GM12878 (cell line): ENCODE measurements around the gene NDUFC2. TPM values are rescaled to one million over a fixed set of nuclear protein-coding genes. Genes with fewer than 3 reads are reported as not detected.

Source experiments
- ATAC-seq: fragments of 200-7000 bp; cut with Tn5 transposase; 3 replicates; pipeline ENCODE4 v1.9.1; 2020; ENCODE audit warnings: mild to moderate bottlenecking, moderate library complexity
- BruUV-seq: library from RNA; stranded (reverse); fragments of 400-500 nt; replicated peaks from 2 replicates; lab custom pipeline; 2021; lab: Mats Ljungman, UMichigan
- CTCF ChIA-PET: fragments of 300-600 bp; sonication (Branson Sonifier 250); formaldehyde crosslinking; extraction: SDS; loops from one replicate; lab custom pipeline; 2021; ENCODE audit warnings: inconsistent platforms; lab: Yijun Ruan, JAX
- POLR2A ChIA-PET: fragments of 350-600 bp; formaldehyde crosslinking; extraction: SDS; loops from one replicate; lab custom pipeline; 2021; ENCODE audit warnings: inconsistent platforms; lab: Charles Lee
- RAD21 ChIA-PET: fragments of 300-600 bp; sonication (Branson Sonifier 250); formaldehyde crosslinking; loops from one replicate; lab custom pipeline; 2023; ENCODE audit warnings: antibody characterized with exemption; ENCODE audit not compliant: unreplicated experiment; lab: Charles Lee
- SMC1A ChIA-PET: fragments of 300-600 bp; sonication (Branson Sonifier 250); formaldehyde crosslinking; loops from one replicate; lab custom pipeline; 2023; ENCODE audit not compliant: unreplicated experiment, uncharacterized antibody; lab: Charles Lee
- DNase-seq: peaks from one replicate; pipeline ENCODE4 v3.0.0-alpha.2; 2011; ENCODE audit warnings: low read depth, low spot score
- FAIRE-seq: peaks from 3 replicates; lab custom pipeline; 2011; peaks lifted over from hg19 to GRCh38; lab: Jason Lieb, UNC
- H2AFZ ChIP-seq: 2 replicates; pipeline ENCODE4 v1.6.0; 2011; ENCODE audit warnings: low read depth, low read length, control low read depth; ENCODE audit not compliant: control insufficient read depth
- H3K27ac ChIP-seq: 2 replicates; pipeline ENCODE4 v1.5.1; 2011; ENCODE audit warnings: control low read depth; ENCODE audit not compliant: control insufficient read depth, insufficient read depth
- H3K27me3 ChIP-seq, 2 experiments: replicated peaks in 1 of 2; 2 replicates each; pipeline versions ENCODE4 v1.6.0 to v1.6.1; 2011; ENCODE audit warnings: low read length in 1 of 2; ENCODE audit not compliant: control insufficient read depth in 2 of 2, insufficient read depth in 2 of 2
- H3K36me3 ChIP-seq, 2 experiments: 2 replicates each; pipeline ENCODE4 v1.5.1; 2011; ENCODE audit warnings: low read length in 1 of 2; ENCODE audit not compliant: control insufficient read depth in 2 of 2, insufficient read depth in 2 of 2
- H3K4me1 ChIP-seq: 2 replicates; pipeline ENCODE4 v1.6.1; 2011; ENCODE audit warnings: mild to moderate bottlenecking, low read length, moderate library complexity, mixed read lengths; ENCODE audit not compliant: control insufficient read depth, insufficient read depth
- H3K4me2 ChIP-seq: 2 replicates; pipeline ENCODE4 v1.6.0; 2011; ENCODE audit warnings: control low read depth; ENCODE audit not compliant: control insufficient read depth, insufficient read depth
- H3K4me3 ChIP-seq: fragments of 200-600 bp; sonication (generic); 2 replicates; pipeline ENCODE4 v1.5.1; 2016
- H3K79me2 ChIP-seq: 2 replicates; pipeline ENCODE4 v1.6.0; 2011; ENCODE audit warnings: low read length; ENCODE audit not compliant: control insufficient read depth, insufficient read depth
- H3K9ac ChIP-seq: 2 replicates; pipeline ENCODE4 v1.8.0; 2011; ENCODE audit warnings: low read length, control low read depth, mixed read lengths; ENCODE audit not compliant: control insufficient read depth, insufficient read depth
- H3K9me3 ChIP-seq: replicated peaks from 3 replicates; pipeline ENCODE4 v1.5.1; 2011; ENCODE audit warnings: mild to moderate bottlenecking, low read length; ENCODE audit not compliant: control insufficient read depth, insufficient read depth
- H4K20me1 ChIP-seq: 2 replicates; pipeline ENCODE4 v1.6.0; 2011; ENCODE audit not compliant: control insufficient read depth, insufficient read depth
- BACH1 ChIP-seq: fragments of 450-650 bp; IDR thresholded peaks from 2 replicates; pipeline ENCODE4 v1.6.1; 2017; ENCODE audit warnings: mild to moderate bottlenecking, borderline replicate concordance
- CEBPB ChIP-seq, 2 experiments: fragments of 150-350 bp in 1 of 2; IDR thresholded peaks; 2 replicates each; pipeline ENCODE4 v1.6.1; 2012 to 2014; ENCODE audit warnings: low read depth in 2 of 2, low read length in 2 of 2, borderline replicate concordance in 1 of 2, inconsistent platforms in 1 of 2
- E2F8 ChIP-seq: fragments of 450-650 bp; IDR thresholded peaks from 2 replicates; pipeline ENCODE4 v1.6.1; 2018; ENCODE audit warnings: mild to moderate bottlenecking, low read depth, moderate library complexity; ENCODE audit not compliant: partially characterized antibody
- EP300 ChIP-seq, 2 experiments: fragments of 150-350 bp in 1 of 2; IDR thresholded peaks; 2 replicates each; pipeline ENCODE4 v1.6.1; 2011 to 2012; ENCODE audit warnings: low read depth in 2 of 2, low read length in 2 of 2, borderline replicate concordance in 1 of 2, improper control_type of control experiment in 1 of 2, inconsistent platforms in 1 of 2; ENCODE audit not compliant: control insufficient read depth in 1 of 2
- HCFC1 ChIP-seq: fragments of 150-350 bp; IDR thresholded peaks from 2 replicates; pipeline ENCODE4 v1.6.1; 2014; ENCODE audit warnings: low read length
- KAT2A ChIP-seq: conservative IDR thresholded peaks from 2 replicates; pipeline ENCODE4 v1.6.1; 2011; ENCODE audit warnings: low read depth, low read length; ENCODE audit not compliant: control insufficient read depth
- MTA3 ChIP-seq: IDR thresholded peaks from 2 replicates; pipeline ENCODE4 v1.6.1; 2012; ENCODE audit warnings: low read length, inconsistent platforms, borderline replicate concordance
- NFIC ChIP-seq: IDR thresholded peaks from 2 replicates; pipeline ENCODE4 v1.6.1; 2012; ENCODE audit warnings: low read depth, mild to moderate bottlenecking, inconsistent platforms, low read length, moderate library complexity
- NFXL1 ChIP-seq: fragments of 450-650 bp; IDR thresholded peaks from 2 replicates; pipeline ENCODE4 v1.6.1; 2017; ENCODE audit warnings: antibody characterized with exemption, mild to moderate bottlenecking, borderline replicate concordance
- NRF1 ChIP-seq: conservative IDR thresholded peaks from 2 replicates; pipeline ENCODE4 v1.6.1; 2011; ENCODE audit warnings: mild to moderate bottlenecking, low read depth, low read length, improper control_type of control experiment
- SKIL ChIP-seq: fragments of 450-650 bp; IDR thresholded peaks from 2 replicates; pipeline ENCODE4 v1.6.1; 2017; ENCODE audit warnings: mild to moderate bottlenecking, low read depth, inconsistent platforms; ENCODE audit not compliant: poor library complexity, severe bottlenecking
- SPI1 ChIP-seq: IDR thresholded peaks from 2 replicates; pipeline ENCODE4 v1.6.1; 2011; ENCODE audit warnings: low read depth, mild to moderate bottlenecking, low read length, moderate library complexity, borderline replicate concordance; ENCODE audit not compliant: insufficient read depth
- TARDBP ChIP-seq: IDR thresholded peaks from 2 replicates; pipeline ENCODE4 v1.6.1; 2016; ENCODE audit warnings: borderline replicate concordance
- ZBTB40 ChIP-seq: fragments of 450-650 bp; IDR thresholded peaks from 2 replicates; pipeline ENCODE4 v1.6.1; 2016; ENCODE audit warnings: mild to moderate bottlenecking, moderate library complexity, borderline replicate concordance
- ZNF622 ChIP-seq: fragments of 450-650 bp; IDR thresholded peaks from 2 replicates; pipeline ENCODE4 v1.6.1; 2017; ENCODE audit warnings: mild to moderate bottlenecking, inconsistent platforms
- in situ Hi-C: fragments of 300-500 bp; cut with MboI; formaldehyde crosslinking; loops from 9 replicates; pipeline ENCODE4 v1.14.3; 2018; ENCODE audit warnings: mixed read lengths
- intact Hi-C: fragments of 100-400 bp; cut with micrococcal nuclease; formaldehyde crosslinking; loops from one replicate; pipeline ENCODE4 v1.14.2; 2022; ENCODE audit not compliant: unreplicated experiment
- polyA plus RNA-seq, 11 experiments: library from polyadenylated mRNA; depleted of rRNA in 4 of 11; unstranded in 6 of 11; stranded (reverse) in 5 of 11; fragments of >200 nt; fragmentation: Nextera tagmentation in 4 of 11; fragmentation: Illumina TruSeq in 1 of 11; extraction: Ambion mirVana in 4 of 11; extraction: Trizol in 1 of 11; gene quantifications; 1 replicate in 1 of 11; 2 replicates in 10 of 11; pipeline versions ENCODE4 v1.2.1 to v1.2.3, GENCODE V29; 2011 to 2016; ENCODE audit warnings: inconsistent platforms in 2 of 11, missing spikeins in 2 of 11, low read depth in 1 of 11
- total RNA-seq, 4 experiments: library from RNA; depleted of rRNA in 3 of 4; stranded (reverse); fragments of >200 nt in 3 of 4; fragmentation: Illumina TruSeq in 1 of 4; extraction: Trizol in 1 of 4; gene quantifications; 2 replicates each; pipeline versions ENCODE4 v1.2.1 to v1.2.3, GENCODE V29; 2013 to 2021

The NDUFC2 gene
- total and polyA plus RNA-seq, 10 of the 15 experiments (the other 5 are each of a cell fraction or from before 2014, with no cell fraction given) = 103 to 529 (median 192) TPM

GRCh38 chr11:78032090-78032489, 47.6 kb downstream of the NDUFC2 start:
- FAIRE-seq = no peak
- Histone ChIP-seq H3K36me3 (no peaks in the 10 kb centered on the region), H3K4me3 (no peak overlapping the region), H2AFZ (peak overlapping the region; percentile 79), H3K27me3 (no peaks in the 10 kb centered on the region), H3K79me2 (no peaks in the 10 kb centered on the region), H3K4me1 (peaks cover 6% of the 10 kb centered on the region), H3K9me3 (no peaks in the 10 kb centered on the region), H3K9ac (no peak overlapping the region), H3K27ac (no peak overlapping the region), H4K20me1 (no peaks in the 10 kb centered on the region), H3K4me2 (no peak overlapping the region)
- peak; percentile 11 for ATAC-seq
- POLR2A ChIA-PET = interaction anchor here (0.7 to 3.5 kb wide), 2 partner anchors 11 to 37 kb away, joined by 4 to 12 read pairs; partner anchors contain the start of gene INTS4
- CTCF ChIA-PET = interaction anchor here (0.7 to 3.5 kb wide), 4 partner anchors 12 to 412 kb away, joined by 5 to 17 read pairs (median 7); no protein-coding TSS in a partner anchor
- in situ Hi-C loops = no loop called here
- intact Hi-C loops = no loop called here
- DNase-seq = no peak
- SMC1A ChIA-PET = interaction anchor here (1.0 to 5.2 kb wide), 3 partner anchors 11 to 35 kb away, joined by 5 to 19 read pairs (median 5); no protein-coding TSS in a partner anchor
- RAD21 ChIA-PET = interaction anchor here (1.1 kb wide), 1 partner anchor 37 kb away, joined by 3 read pairs; no protein-coding TSS in a partner anchor
- BruUV-seq = no TSS peak
- no peak for TF ChIP-seq KAT2A
- TF ChIP-seq SPI1 = no peak
- no peak for TF ChIP-seq SKIL
- no peak for TF ChIP-seq BACH1
- no peak for TF ChIP-seq TARDBP
- TF ChIP-seq E2F8 = no peak
- TF ChIP-seq NFXL1 = no peak
- no peak for TF ChIP-seq ZNF622
- TF ChIP-seq NRF1 = no peak
- TF ChIP-seq NFIC = no peak
- no peak for TF ChIP-seq MTA3
- no peak for TF ChIP-seq ZBTB40
- no peak for TF ChIP-seq CEBPB (IDR thresholded peaks at IDR 0.05; ENCODE audit: borderline replicate concordance in 1 of 2, low read depth in 2 of 2, low read length in 2 of 2)
- no peak for TF ChIP-seq HCFC1
- no peak for TF ChIP-seq EP300 (IDR thresholded peaks at IDR 0.05; ENCODE audit: borderline replicate concordance in 1 of 2, control insufficient read depth in 1 of 2, low read depth in 2 of 2, low read length in 2 of 2)
